ENCODE data around the gene CSTF2. TPM values are rescaled to one million over a fixed set of nuclear protein-coding genes. Genes with fewer than 3 reads are reported as not detected.

CSTF2 gene
- total RNA-seq, 1 experiment from 2014 or later, result 40.9 TPM

GRCh38 chrX:100864657-100865391 is 44.6 kb downstream of the CSTF2 start:
- Histone ChIP-seq H3K27ac (ENCODE audit: low read length) (no peak overlapping the region), H3K36me3 (ENCODE audit: control insufficient read depth, insufficient read depth, low read length) (no peaks in the 10 kb centered on the region), H3K4me3 (ENCODE audit: low read depth in 2 of 2, low read length in 2 of 2) (no peak overlapping the region), H3K4me1 (ENCODE audit: control insufficient read depth, insufficient read depth, low read length) (no peaks in the 10 kb centered on the region), H3K9me3 (ENCODE audit: control insufficient read depth, insufficient read depth, low read depth, low read length) (no peaks in the 10 kb centered on the region), H3K27me3 (ENCODE audit: control insufficient read depth, insufficient read depth, low read length) (peaks cover 8% of the 10 kb centered on the region; the same call in 1 of the 2 replicates)
- no peak for DNase-seq (ENCODE audit: low read depth, low spot score)
- TF ChIP-seq CTCF (IDR thresholded peaks at IDR 0.05) (no peak), SIN3A (IDR thresholded peaks at IDR 0.05; ENCODE audit: borderline replicate concordance, insufficient read depth, low read depth, low read length) (no peak), REST (IDR thresholded peaks at IDR 0.05; ENCODE audit: insufficient read depth in 1 of 2, low read depth in 2 of 2, low read length in 1 of 2) (no peak), POLR2AphosphoS5 (IDR thresholded peaks at IDR 0.05; ENCODE audit: low read depth, low read length) (no peak), TCF7L2 (IDR thresholded peaks at IDR 0.05; ENCODE audit: low read depth, low read length) (no peak)
- ChIA-PET POLR2A (no interaction called here), CTCF (no interaction called here)
- no TSS peak for BruUV-seq (replicated peaks)
- intact Hi-C loops (cut with micrococcal nuclease; ENCODE audit: unreplicated experiment), result no loop called here
- no peak for ATAC-seq
- in situ Hi-C loops (cut with HindIII; ENCODE audit: low pct_unique_long_range_greater_than_20kb, low sequenced_read_pairs), result no loop called here

GRCh38 chrX:100868273-100868672 is 48.1 kb downstream of the CSTF2 start:
- no TSS peak for BruUV-seq (replicated peaks)
- Histone ChIP-seq H3K4me3 (ENCODE audit: low read depth in 2 of 2, low read length in 2 of 2) (no peak overlapping the region), H3K4me1 (ENCODE audit: control insufficient read depth, insufficient read depth, low read length) (no peaks in the 10 kb centered on the region), H3K27me3 (ENCODE audit: control insufficient read depth, insufficient read depth, low read length) (no peaks in the 10 kb centered on the region), H3K27ac (ENCODE audit: low read length) (no peak overlapping the region), H3K36me3 (ENCODE audit: control insufficient read depth, insufficient read depth, low read length) (no peaks in the 10 kb centered on the region), H3K9me3 (ENCODE audit: control insufficient read depth, insufficient read depth, low read depth, low read length) (no peaks in the 10 kb centered on the region)
- in situ Hi-C loops (cut with HindIII; ENCODE audit: low pct_unique_long_range_greater_than_20kb, low sequenced_read_pairs) (no loop called here), intact Hi-C loops (cut with micrococcal nuclease; ENCODE audit: unreplicated experiment) (no loop called here)
- POLR2A ChIA-PET, result no interaction called here
- ATAC-seq (no peak), DNase-seq (ENCODE audit: low read depth, low spot score) (no peak)
- TF ChIP-seq CTCF (IDR thresholded peaks at IDR 0.05), result no peak
- no peak for TF ChIP-seq TCF7L2 (IDR thresholded peaks at IDR 0.05; ENCODE audit: low read depth, low read length)
- TF ChIP-seq POLR2AphosphoS5 (IDR thresholded peaks at IDR 0.05; ENCODE audit: low read depth, low read length), result no peak
- no peak for TF ChIP-seq SIN3A (IDR thresholded peaks at IDR 0.05; ENCODE audit: borderline replicate concordance, insufficient read depth, low read depth, low read length)
- no peak for TF ChIP-seq REST (IDR thresholded peaks at IDR 0.05; ENCODE audit: insufficient read depth in 1 of 2, low read depth in 2 of 2, low read length in 1 of 2)
- CTCF ChIA-PET, result no interaction called here
